GM10266 (cell line): ENCODE results near the gene RPGR.
A peak's percentile ranks its signal among the peaks of the same experiment; 100 is the strongest.

ENCODE experiments used
- DNase-seq: peaks from one replicate; pipeline ENCODE4 v3.0.0; 2012; ENCODE audit errors: extremely low spot score
- TF ChIP-seq, protein P1 (sequence below): IDR thresholded peaks from 2 replicates; pipeline ENCODE4 v1.5.1; 2012; ENCODE audit warnings: mild to moderate bottlenecking, low read depth; ENCODE audit not compliant: control insufficient read depth, insufficient read depth; ENCODE audit errors: missing control alignments

Gene RPGR

GRCh38 chrX:38220415-38221390 lies 106.6 kb downstream of the RPGR start, which contains the start of gene SRPX:
Gene SRPX, minus strand, starts transcription at chrX:38220871. Its CDS starts 79 bp downstream, at chrX:38220792.
- DNase-seq: no peak
- TF ChIP-seq, protein P1, sequence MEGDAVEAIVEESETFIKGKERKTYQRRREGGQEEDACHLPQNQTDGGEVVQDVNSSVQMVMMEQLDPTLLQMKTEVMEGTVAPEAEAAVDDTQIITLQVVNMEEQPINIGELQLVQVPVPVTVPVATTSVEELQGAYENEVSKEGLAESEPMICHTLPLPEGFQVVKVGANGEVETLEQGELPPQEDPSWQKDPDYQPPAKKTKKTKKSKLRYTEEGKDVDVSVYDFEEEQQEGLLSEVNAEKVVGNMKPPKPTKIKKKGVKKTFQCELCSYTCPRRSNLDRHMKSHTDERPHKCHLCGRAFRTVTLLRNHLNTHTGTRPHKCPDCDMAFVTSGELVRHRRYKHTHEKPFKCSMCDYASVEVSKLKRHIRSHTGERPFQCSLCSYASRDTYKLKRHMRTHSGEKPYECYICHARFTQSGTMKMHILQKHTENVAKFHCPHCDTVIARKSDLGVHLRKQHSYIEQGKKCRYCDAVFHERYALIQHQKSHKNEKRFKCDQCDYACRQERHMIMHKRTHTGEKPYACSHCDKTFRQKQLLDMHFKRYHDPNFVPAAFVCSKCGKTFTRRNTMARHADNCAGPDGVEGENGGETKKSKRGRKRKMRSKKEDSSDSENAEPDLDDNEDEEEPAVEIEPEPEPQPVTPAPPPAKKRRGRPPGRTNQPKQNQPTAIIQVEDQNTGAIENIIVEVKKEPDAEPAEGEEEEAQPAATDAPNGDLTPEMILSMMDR: no peak

- TF ChIP-seq, protein P1: peak; percentile 22
- DNase-seq: peak; percentile 14
These were observed 107.3 kb downstream of the RPGR start for GRCh38 chrX:38220024-38220414.
